CD4-positive, alpha-beta memory T cell (primary cell): Measurements from ENCODE around the gene GRID2IP. TPM values are rescaled to one million over a fixed set of nuclear protein-coding genes. Genes with fewer than 3 reads are reported as not detected.

Source experiments
- CTCF ChIA-PET: fragments of 350-600 bp; sonication (Branson Sonifier 250); formaldehyde crosslinking; loops from one replicate; lab custom pipeline; 2021; ENCODE audit warnings: inconsistent platforms; ENCODE audit not compliant: partially characterized antibody; lab: Charles Lee
- POLR2A ChIA-PET: fragments of 350-600 bp; sonication (Branson Sonifier 250); formaldehyde crosslinking; loops from one replicate; lab custom pipeline; 2021; ENCODE audit not compliant: partially characterized antibody; lab: Charles Lee
- DNase-seq, 5 donors: peaks; one replicate each; pipeline versions ENCODE4 v3.0.0 to v3.0.0-alpha.2; 2020 to 2022; ENCODE audit warnings: mixed read lengths in 1 of 5
- H3K27ac ChIP-seq: one replicate; pipeline ENCODE4 v1.7.0; 2013; ENCODE audit warnings: low read depth, low read length
- H3K27me3 ChIP-seq: 2 replicates; pipeline ENCODE4 v1.7.0; 2013; ENCODE audit warnings: mild to moderate bottlenecking, low read length, moderate library complexity; ENCODE audit not compliant: insufficient read depth
- H3K36me3 ChIP-seq: 2 replicates; pipeline ENCODE4 v1.7.0; 2013; ENCODE audit warnings: mild to moderate bottlenecking, low read length, moderate library complexity; ENCODE audit not compliant: insufficient read depth
- H3K4me1 ChIP-seq: 2 replicates; pipeline ENCODE4 v1.7.0; 2013; ENCODE audit warnings: mild to moderate bottlenecking, low read length, moderate library complexity; ENCODE audit not compliant: insufficient read depth
- H3K4me3 ChIP-seq, 2 donors: one replicate each; pipeline ENCODE4 v1.7.0; 2013; ENCODE audit warnings: low read length in 2 of 2, mild to moderate bottlenecking in 1 of 2
- H3K9me3 ChIP-seq, 2 donors: one replicate each; pipeline ENCODE4 v1.7.0; 2013; ENCODE audit warnings: low read length in 2 of 2, control low read depth in 1 of 2; ENCODE audit not compliant: control insufficient read depth in 1 of 2
- H3K27ac Mint-ChIP-seq, 7 donors: one replicate each; pipeline ENCODE4 v1.8.0; 2020 to 2021; ENCODE audit warnings: mixed read lengths in 7 of 7, mild to moderate bottlenecking in 6 of 7, inconsistent platforms in 3 of 7, moderate library complexity in 3 of 7
- H3K27me3 Mint-ChIP-seq, 2 donors: one replicate each; pipeline ENCODE4 v1.8.0; 2020 to 2021; ENCODE audit warnings: mixed read lengths in 2 of 2
- H3K36me3 Mint-ChIP-seq, 2 donors: one replicate each; pipeline ENCODE4 v1.8.0; 2020 to 2021; ENCODE audit warnings: mixed read lengths in 2 of 2, inconsistent platforms in 1 of 2, mild to moderate bottlenecking in 1 of 2
- H3K4me1 Mint-ChIP-seq, 4 donors: one replicate each; pipeline ENCODE4 v1.8.0; 2020 to 2021; ENCODE audit warnings: mixed read lengths in 4 of 4, mild to moderate bottlenecking in 1 of 4
- H3K4me3 Mint-ChIP-seq, 8 donors: one replicate each; pipeline ENCODE4 v1.8.0; 2020 to 2021; ENCODE audit warnings: mixed read lengths in 8 of 8, mild to moderate bottlenecking in 7 of 8, moderate library complexity in 6 of 8, inconsistent platforms in 3 of 8
- H3K9me3 Mint-ChIP-seq, 8 donors: one replicate each; pipeline ENCODE4 v1.8.0; 2020 to 2021; ENCODE audit warnings: mixed read lengths in 8 of 8, mild to moderate bottlenecking in 5 of 8, inconsistent platforms in 3 of 8, moderate library complexity in 1 of 8
- intact Hi-C: fragments of 100-400 bp; cut with micrococcal nuclease; formaldehyde crosslinking; loops from one replicate; pipeline ENCODE4 v1.15.1; 2023
- polyA plus RNA-seq, 2 donors: library from polyadenylated mRNA; unstranded; fragments of 300-500 nt; fragmentation: Illumina TruSeq; gene quantifications; one replicate each; pipeline ENCODE4 v1.2.3, GENCODE V29; 2021
- total RNA-seq, 2 experiments: library from RNA; stranded (reverse); gene quantifications; one replicate each; pipeline ENCODE4 v1.2.3, GENCODE V29; 2021

GRID2IP gene
- total and polyA plus RNA-seq, 4 experiments from 2014 or later, result 0.04 to 0.81 (median 0.29) TPM

- Mint-ChIP-seq H3K27me3 (peaks cover 0 to 3% of the 10 kb centered on the region in 2 donors), H3K36me3 (peaks cover 9 to 23% of the 10 kb centered on the region in 2 donors), H3K4me1 (peaks cover 16 to 46% (median 27%) of the 10 kb centered on the region in 4 donors), H3K9me3 (no peaks in the 10 kb centered on the region), H3K4me3 (peak overlapping the region; percentile 15 to 68 (median 54)), H3K27ac (peak overlapping the region in 5 of 7 donors; percentile 47 to 96 (median 68))
- Histone ChIP-seq H3K27ac (no peak overlapping the region), H3K4me3 (no peak overlapping the region), H3K4me1 (peaks cover 15% of the 10 kb centered on the region), H3K9me3 (no peaks in the 10 kb centered on the region), H3K27me3 (no peaks in the 10 kb centered on the region), H3K36me3 (peaks cover 10% of the 10 kb centered on the region)
- intact Hi-C loops, result loop anchor here (1.0 kb wide), 1 partner anchor 14 kb away; no protein-coding TSS in a partner anchor
- DNase-seq, result no peak
- CTCF ChIA-PET, result interaction anchor here (0.6 to 1.5 kb wide), 2 partner anchors 12 to 622 kb away, joined by 3 to 10 read pairs; no protein-coding TSS in a partner anchor
- POLR2A ChIA-PET, result interaction anchor here (0.6 to 2.5 kb wide), 3 partner anchors 11 to 343 kb away, joined by 3 to 41 read pairs (median 4); no protein-coding TSS in a partner anchor
Observed at GRCh38 chr7:6448943-6449543, 102.2 kb downstream of the GRID2IP start.

DNA sequence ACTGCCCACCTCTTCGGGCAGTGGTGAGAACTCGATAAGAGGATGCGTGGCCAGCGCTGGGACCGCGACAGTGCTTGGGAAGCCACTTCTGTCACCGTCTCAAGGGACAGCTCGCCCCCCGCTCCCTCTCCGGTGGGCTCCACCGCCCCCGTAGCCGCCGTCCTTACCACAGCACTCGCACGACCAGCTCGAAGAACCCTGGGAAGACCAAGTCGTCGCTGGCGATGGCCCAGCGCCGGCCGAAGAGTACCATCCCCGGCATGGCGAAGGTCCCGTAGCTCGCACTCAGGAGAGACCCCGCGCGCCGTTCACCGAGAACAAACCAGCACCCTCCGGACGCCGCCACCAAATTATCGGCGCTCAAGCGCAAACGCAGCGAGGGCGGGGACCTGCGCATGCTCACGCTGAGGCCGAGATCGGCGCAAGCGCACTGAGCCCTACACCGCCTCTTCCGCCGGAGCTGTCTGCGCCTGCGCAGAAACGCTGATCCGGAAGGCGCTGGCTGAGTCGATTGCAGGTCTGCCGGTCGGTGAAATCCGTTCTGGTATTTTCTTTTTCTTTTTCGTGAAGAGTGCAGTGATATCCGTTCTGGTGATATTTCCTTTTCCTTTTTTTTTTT lies 103.6 kb downstream of the GRID2IP start, which contains the start of gene DAGLB:
Gene DAGLB (minus strand): TSS at position 374 of the 619 bp plus-strand sequence. CDS start 112 bp downstream, at position 262.
- Histone ChIP-seq H3K36me3 (peaks cover 10% of the 10 kb centered on the region), H3K27me3 (no peaks in the 10 kb centered on the region), H3K4me3 (peak within 1 kb of the TSS; percentile 88 to 89), H3K27ac (peak within 1 kb of the TSS; percentile 86), H3K4me1 (peaks cover 15% of the 10 kb centered on the region), H3K9me3 (no peaks in the 10 kb centered on the region)
- intact Hi-C loops, result loop anchor here (1.0 kb wide), 1 partner anchor 12 kb away; no protein-coding TSS in a partner anchor
- peaks cover 0 to 3% of the 10 kb centered on the region in 2 donors for H3K27me3 Mint-ChIP-seq
- POLR2A ChIA-PET, result interaction anchor here (0.5 to 2.5 kb wide), 12 partner anchors 10 to 625 kb away, joined by 3 to 41 read pairs (median 4); partner anchors contain the start of genes INTS15 and ZDHHC4
- H3K9me3 Mint-ChIP-seq, result no peaks in the 10 kb centered on the region
- DNase-seq, result peak; percentile 94 to 98 (median 96)
- H3K27ac Mint-ChIP-seq, result peak within 1 kb of the TSS; percentile 93 to 99 (median 96)
- H3K36me3 Mint-ChIP-seq, result peaks cover 14 to 29% of the 10 kb centered on the region in 2 donors
- peak within 1 kb of the TSS; percentile 86 to 98 (median 94) for H3K4me3 Mint-ChIP-seq
- CTCF ChIA-PET, result interaction anchor here (0.7 to 1.5 kb wide), 6 partner anchors 8 to 1298 kb away, joined by 3 to 11 read pairs (median 4); no protein-coding TSS in a partner anchor
- H3K4me1 Mint-ChIP-seq, result peaks cover 20 to 52% (median 32%) of the 10 kb centered on the region in 4 donors

Other genes with a start within 250 kb of the GRID2IP start
- gene FAM220A, start 202.5 kb downstream of the GRID2IP start, total RNA-seq, result 10 to 100 TPM; 17.0 to 18.1 TPM
- gene FAM220A, start 202.5 kb downstream of the GRID2IP start, polyA plus RNA-seq, result 1 to 10 TPM; 2.6 to 4.7 TPM
- gene RAC1, start 176.9 kb downstream of the GRID2IP start, total RNA-seq, result 10 to 100 TPM; 85.5 to 94.3 TPM
- 100 to 1,000 TPM; 187 to 283 TPM for gene RAC1, start 176.9 kb downstream of the GRID2IP start, polyA plus RNA-seq
- 10 to 100 TPM; 36.4 to 37.0 TPM for gene DAGLB, start 103.5 kb downstream of the GRID2IP start, total RNA-seq
- gene DAGLB, start 103.5 kb downstream of the GRID2IP start, polyA plus RNA-seq, result 10 to 100 TPM in 1 of 2 donors, 1 to 10 TPM in 1; 5.3 to 12.7 TPM
- gene KDELR2, start 67.3 kb downstream of the GRID2IP start, total RNA-seq, result 10 to 100 TPM; 41.1 to 46.4 TPM
- 10 to 100 TPM; 51.6 to 54.3 TPM for gene KDELR2, start 67.3 kb downstream of the GRID2IP start, polyA plus RNA-seq
- gene ZDHHC4, start 26.0 kb upstream of the GRID2IP start, total RNA-seq, result 10 to 100 TPM; 31.6 to 31.9 TPM
- gene ZDHHC4, start 26.0 kb upstream of the GRID2IP start, polyA plus RNA-seq, result 10 to 100 TPM; 52.2 to 80.8 TPM
- gene INTS15, start 38.6 kb upstream of the GRID2IP start, total RNA-seq, result 10 to 100 TPM; 56.6 to 62.1 TPM
- gene INTS15, start 38.6 kb upstream of the GRID2IP start, polyA plus RNA-seq, result 10 to 100 TPM; 25.4 to 37.5 TPM
- gene ZNF853, start 64.1 kb upstream of the GRID2IP start, total RNA-seq, result 1 to 10 TPM; 2.0 to 2.2 TPM
- 1 to 10 TPM in 1 of 2 donors, under 1 TPM in 1; 0.34 to 1.9 TPM for gene ZNF853, start 64.1 kb upstream of the GRID2IP start, polyA plus RNA-seq
- 10 to 100 TPM; 59.4 to 62.0 TPM for gene ZNF316, start 85.9 kb upstream of the GRID2IP start, total RNA-seq
- gene ZNF316, start 85.9 kb upstream of the GRID2IP start, polyA plus RNA-seq, result 1 to 10 TPM in 1 of 2 donors, under 1 TPM in 1; 0.45 to 5.8 TPM
- gene ZNF12, start 155.5 kb upstream of the GRID2IP start, total RNA-seq, result 10 to 100 TPM; 48.0 to 49.6 TPM
- gene ZNF12, start 155.5 kb upstream of the GRID2IP start, polyA plus RNA-seq, result 10 to 100 TPM; 20.4 to 38.9 TPM
- 1 to 10 TPM in 1 of 2 experiments, under 1 TPM in 1; 0.70 to 1.1 TPM for gene RSPH10B2, start 202.6 kb upstream of the GRID2IP start, total RNA-seq
- under 1 TPM in 1 of 2 donors, not detected in 1; 0.10 TPM for gene RSPH10B2, start 202.6 kb upstream of the GRID2IP start, polyA plus RNA-seq